Renal cortex interstitium (tissue), 11 donors: ENCODE data around the gene CST7. TPM values are rescaled to one million over a fixed set of nuclear protein-coding genes. Genes with fewer than 3 reads are reported as not detected.

ENCODE experiments used
- DNase-seq, 11 donors: peaks; one replicate each; pipeline ENCODE4 v3.0.0-alpha.2; 2013; ENCODE audit warnings: low read depth in 9 of 11, low spot score in 4 of 11; ENCODE audit errors: extremely low read depth in 1 of 11
- polyA plus RNA-seq, 3 donors: library from polyadenylated mRNA; unstranded; fragments of 120-200 nt; gene quantifications; one replicate each; pipeline ENCODE4 v1.2.1, GENCODE V29; 2013; ENCODE audit not compliant: insufficient read length in 3 of 3

CST7 gene
- polyA plus RNA-seq, 3 donors = 0.33 to 0.38 (median 0.34) TPM

DNA sequence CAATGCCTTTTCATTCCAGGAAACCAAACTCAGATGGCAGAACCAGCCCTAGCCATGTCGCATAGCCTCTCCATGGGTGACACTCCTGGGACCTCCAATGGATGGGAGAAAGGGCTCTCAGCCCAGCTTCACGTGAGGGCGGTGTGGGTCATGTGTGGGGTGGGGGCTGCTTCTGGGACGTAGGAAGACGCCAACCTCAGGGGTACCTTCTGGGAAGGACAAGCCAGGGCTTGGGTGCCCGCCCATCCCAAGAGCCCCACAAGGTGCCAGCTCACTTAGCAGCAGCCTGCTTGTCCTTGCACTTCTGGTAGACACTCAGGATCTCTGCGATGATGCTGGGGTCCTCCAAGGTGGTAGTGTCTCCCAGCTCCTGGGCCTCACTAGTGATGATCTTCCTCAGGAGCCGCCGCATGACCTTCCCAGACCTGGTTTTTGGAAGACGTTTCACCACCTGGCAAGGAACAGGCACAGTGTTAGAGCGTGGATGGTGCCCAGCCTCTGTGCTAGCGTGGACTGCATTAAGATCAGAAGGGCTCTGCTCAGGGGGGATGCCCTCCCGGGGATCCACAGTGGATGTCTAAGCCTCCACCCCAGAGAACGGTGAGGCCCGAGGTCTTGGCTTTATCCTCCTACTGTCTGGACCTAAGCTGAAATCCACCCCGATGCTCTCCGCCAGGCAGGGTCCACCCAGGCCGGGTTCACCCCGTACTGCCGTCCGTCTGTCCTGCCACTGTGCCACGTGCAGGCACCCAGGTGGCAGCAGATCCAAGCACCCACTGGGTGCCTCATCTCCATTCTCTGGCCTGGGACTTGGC lies 58.6 kb downstream of the CST7 start:
- DNase-seq = no peak

DNA sequence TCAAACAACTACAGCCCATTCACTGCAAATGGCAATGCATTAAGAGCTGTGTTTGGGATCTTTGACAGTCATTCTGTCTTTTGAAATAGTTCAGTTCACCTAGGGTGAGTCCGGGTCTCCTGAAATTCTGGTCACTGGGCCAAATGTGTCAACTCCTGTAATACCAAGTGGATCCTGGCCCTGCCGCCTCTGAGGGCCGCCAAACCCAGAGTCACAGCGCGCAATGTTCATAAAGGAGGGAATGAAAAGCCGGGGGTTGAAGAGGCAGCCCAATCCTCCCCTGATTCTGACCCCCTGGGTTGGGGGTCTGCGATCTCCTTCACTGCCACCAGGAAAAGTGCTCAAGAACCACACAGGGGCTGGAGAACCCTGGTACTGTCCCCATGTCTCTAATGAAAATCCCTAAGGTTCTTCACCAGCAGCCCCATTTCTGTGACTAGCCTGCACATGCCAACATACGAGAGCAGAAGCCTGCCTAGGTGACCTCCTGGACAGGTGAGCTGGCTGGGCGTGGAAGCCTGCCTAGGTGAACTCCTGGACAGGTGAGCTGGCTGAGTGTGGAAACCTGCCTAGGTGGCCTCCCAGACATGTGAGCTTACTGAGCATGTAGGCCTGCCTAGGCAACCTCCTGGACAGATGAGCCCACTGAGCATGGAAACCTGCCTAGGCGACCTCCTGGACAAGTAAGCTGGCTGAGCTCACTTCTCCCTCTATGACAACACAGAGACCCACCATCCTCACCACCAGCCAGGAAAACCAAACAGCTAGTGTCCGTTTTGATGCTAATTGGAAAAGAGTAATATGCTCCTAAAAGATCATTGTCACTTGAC lies 59.5 kb downstream of the CST7 start:
- no peak for DNase-seq

Other genes starting within 250 kb of the CST7 start
- gene APMAP, start 43.5 kb downstream of the CST7 start, polyA plus RNA-seq = 10 to 100 TPM; 92.7 to 98.7 (median 97.6) TPM
- gene ACSS1, start 108.9 kb downstream of the CST7 start, polyA plus RNA-seq = 10 to 100 TPM; 26.9 to 32.1 (median 27.1) TPM
- not detected for gene VSX1, start 132.9 kb downstream of the CST7 start, polyA plus RNA-seq
- 10 to 100 TPM; 45.1 to 50.4 (median 48.9) TPM for gene ENTPD6, start 246.4 kb downstream of the CST7 start, polyA plus RNA-seq